H4 (cell line): Measurements from ENCODE around the gene LEPR. TPM values are rescaled to one million over a fixed set of nuclear protein-coding genes. Genes with fewer than 3 reads are reported as not detected.

Experiments
- total RNA-seq: library from RNA; depleted of rRNA; stranded (reverse); fragments of >200 nt; shearing (Covaris generic); gene quantifications from 2 replicates; pipeline ENCODE4 v1.2.3, GENCODE V29; 2014; rRNA removed

Gene LEPR
- total RNA-seq, 1 experiment from 2014 or later: 1.9 TPM

Other genes starting within 250 kb of the LEPR start
- gene DNAJC6, start 111.1 kb upstream of the LEPR start, total RNA-seq: 9.4 and 19.3 TPM in 2 replicates
- gene LEPROT, start within 50 bp of the LEPR start, total RNA-seq: 32.8 and 43.4 TPM in 2 replicates